Naive thymus-derived CD8-positive, alpha-beta T cell (primary cell): Measurements from ENCODE around the gene DNAH9. TPM values are rescaled to one million over a fixed set of nuclear protein-coding genes. Genes with fewer than 3 reads are reported as not detected.

Experiments used
- ATAC-seq, 2 donors: fragments of 150-1000 bp; cut with Tn5 transposase in 1 of 2; sonication (Bioruptor Pico), chemical (Tn5 transposase) in 1 of 2; 1 replicate in 1 of 2; 2 replicates in 1 of 2; pipeline ENCODE4 v1.10.0; 2021; ENCODE audit warnings: mild to moderate bottlenecking in 2 of 2, moderate library complexity in 2 of 2
- POLR2A ChIA-PET: fragments of 350-600 bp; sonication (Branson Sonifier 250); formaldehyde crosslinking; loops from one replicate; lab custom pipeline; 2021; ENCODE audit warnings: antibody characterized with exemption; lab: Charles Lee
- DNase-seq, 10 donors: peaks; one replicate each; pipeline versions ENCODE4 v3.0.0 to v3.0.0-alpha.2; 2020 to 2022
- H3K27ac Mint-ChIP-seq, 10 donors: one replicate each; pipeline ENCODE4 v1.8.0; 2020 to 2022; ENCODE audit warnings: mild to moderate bottlenecking in 10 of 10, mixed read lengths in 10 of 10, moderate library complexity in 4 of 10, inconsistent platforms in 1 of 10
- H3K27me3 Mint-ChIP-seq, 5 donors: one replicate each; pipeline ENCODE4 v1.8.0; 2021 to 2022; ENCODE audit warnings: mixed read lengths in 5 of 5
- H3K36me3 Mint-ChIP-seq, 3 donors: one replicate each; pipeline ENCODE4 v1.8.0; 2020 to 2022; ENCODE audit warnings: mixed read lengths in 3 of 3, mild to moderate bottlenecking in 2 of 3, inconsistent platforms in 1 of 3
- H3K4me1 Mint-ChIP-seq, 4 donors: one replicate each; pipeline ENCODE4 v1.8.0; 2021 to 2022; ENCODE audit warnings: mixed read lengths in 4 of 4
- H3K4me3 Mint-ChIP-seq, 10 donors: one replicate each; pipeline ENCODE4 v1.8.0; 2020 to 2022; ENCODE audit warnings: mild to moderate bottlenecking in 10 of 10, mixed read lengths in 10 of 10, moderate library complexity in 6 of 10, inconsistent platforms in 1 of 10
- H3K9me3 Mint-ChIP-seq, 9 donors: one replicate each; pipeline ENCODE4 v1.8.0; 2020 to 2022; ENCODE audit warnings: mixed read lengths in 9 of 9, mild to moderate bottlenecking in 3 of 9, inconsistent platforms in 1 of 9, moderate library complexity in 1 of 9
- polyA plus RNA-seq, 3 donors: library from polyadenylated mRNA; unstranded; fragments of 300-500 nt; fragmentation: Illumina TruSeq; gene quantifications; one replicate each; pipeline ENCODE4 v1.2.3, GENCODE V29; 2021
- total RNA-seq, 8 experiments: library from RNA in 2 of 8; stranded (reverse) in 2 of 8; gene quantifications; one replicate each; pipeline ENCODE4 v1.2.3 and lab custom pipeline; 2021 to 2026

The DNAH9 gene
- total and polyA plus RNA-seq, 5 experiments from 2014 or later, result not detected

DNA sequence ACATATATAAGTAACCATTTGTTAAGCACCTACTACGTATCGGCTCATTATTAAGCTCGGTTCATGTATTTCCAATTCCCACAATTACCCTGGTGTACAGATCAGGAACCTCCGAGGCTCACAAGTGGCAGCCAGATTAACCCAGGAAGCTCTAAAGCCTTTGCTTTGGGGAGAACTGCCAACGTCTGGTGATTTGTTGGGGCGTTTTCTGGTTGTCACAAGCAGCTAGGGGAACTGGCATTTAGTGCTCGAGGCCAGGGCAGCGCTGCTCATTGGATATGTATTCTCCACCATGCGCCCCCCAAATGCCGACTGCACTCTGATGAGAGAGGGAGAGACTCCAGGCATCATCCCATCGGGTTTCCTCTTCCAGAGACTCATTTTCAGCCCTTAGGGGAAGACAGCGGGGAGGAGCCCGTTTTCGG is 398.5 kb downstream of the DNAH9 start:
- peaks cover 0 to 8% (median 0%) of the 10 kb centered on the region in 9 donors for H3K9me3 Mint-ChIP-seq
- peaks cover 16 to 30% (median 26%) of the 10 kb centered on the region in 4 donors for H3K4me1 Mint-ChIP-seq
- POLR2A ChIA-PET, result interaction anchor here (0.9 to 7.0 kb wide), 14 partner anchors 10 to 1297 kb away, joined by 3 to 192 read pairs (median 6); partner anchors contain the start of genes ELAC2 and MAP2K4
- DNase-seq, result peak in 5 of 10 donors; percentile 25 to 70 (median 38)
- H3K27me3 Mint-ChIP-seq, result no peaks in the 10 kb centered on the region
- H3K4me3 Mint-ChIP-seq, result peak overlapping the region; percentile 86 to 96 (median 92)
- peaks cover 0 to 10% (median 10%) of the 10 kb centered on the region in 3 donors for H3K36me3 Mint-ChIP-seq
- ATAC-seq, result peak; percentile 45 to 51
- peak overlapping the region; percentile 87 to 98 (median 94) for H3K27ac Mint-ChIP-seq

DNA sequence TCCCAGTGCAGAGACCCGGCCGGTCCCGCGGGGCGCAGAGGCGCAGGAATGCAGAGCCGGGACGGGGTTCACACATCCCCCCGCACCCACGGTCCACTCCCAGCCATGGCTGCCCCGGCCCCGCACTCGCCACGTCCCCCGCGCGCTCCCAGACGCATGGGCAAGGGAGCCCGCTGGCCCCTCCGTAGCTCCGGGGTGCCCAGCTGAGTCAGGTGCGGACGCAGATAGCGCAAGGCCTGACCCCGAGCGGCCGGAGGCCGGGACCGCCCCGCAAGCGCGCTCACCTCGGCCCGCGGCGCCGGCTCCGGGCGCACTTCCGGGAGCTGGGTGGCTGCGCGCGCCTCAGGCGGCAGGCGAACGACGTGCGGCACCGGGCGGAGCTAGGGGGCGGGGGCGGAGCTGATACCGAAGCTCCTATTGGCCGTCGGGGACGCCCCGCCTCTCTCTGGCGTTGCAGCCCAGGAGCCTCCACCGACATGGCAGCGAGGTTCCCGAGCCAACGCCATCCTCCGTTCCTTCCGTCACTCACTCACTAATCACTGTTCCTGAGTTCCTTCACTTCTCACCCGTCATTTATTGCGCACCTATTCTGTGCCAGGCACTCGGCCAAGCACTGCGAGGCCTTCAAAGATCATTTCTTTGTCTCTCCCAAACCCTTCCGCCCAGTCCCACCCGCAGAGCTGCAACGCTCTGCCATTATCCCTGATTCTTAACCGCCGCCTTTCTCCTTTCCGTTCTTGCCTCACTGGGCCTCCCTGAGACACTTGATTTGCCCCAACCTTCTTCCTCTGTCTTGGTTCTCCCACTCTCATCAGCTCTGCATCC is 399.1 kb downstream of the DNAH9 start, which contains the start of gene ZNF18:
Gene ZNF18 (minus strand): TSS at position 329 of the 825 bp plus-strand sequence. CDS start 4,646 bp downstream, outside the sequence.
- Mint-ChIP-seq H3K27ac (peak within 1 kb of the TSS; percentile 87 to 99 (median 96)), H3K4me3 (peak within 1 kb of the TSS; percentile 89 to 100 (median 98)), H3K27me3 (no peaks in the 10 kb centered on the region), H3K9me3 (peaks cover 0 to 8% (median 0%) of the 10 kb centered on the region in 9 donors), H3K4me1 (peaks cover 14 to 30% (median 26%) of the 10 kb centered on the region in 4 donors), H3K36me3 (peaks cover 0 to 9% (median 8%) of the 10 kb centered on the region in 3 donors)
- POLR2A ChIA-PET, result interaction anchor here (0.5 to 7.0 kb wide), 15 partner anchors 9 to 1298 kb away, joined by 3 to 192 read pairs (median 5); partner anchors contain the start of genes ELAC2 and MAP2K4
- DNase-seq, result peak; percentile 89 to 97 (median 94)
- ATAC-seq, result peak; percentile 96 to 97

DNA sequence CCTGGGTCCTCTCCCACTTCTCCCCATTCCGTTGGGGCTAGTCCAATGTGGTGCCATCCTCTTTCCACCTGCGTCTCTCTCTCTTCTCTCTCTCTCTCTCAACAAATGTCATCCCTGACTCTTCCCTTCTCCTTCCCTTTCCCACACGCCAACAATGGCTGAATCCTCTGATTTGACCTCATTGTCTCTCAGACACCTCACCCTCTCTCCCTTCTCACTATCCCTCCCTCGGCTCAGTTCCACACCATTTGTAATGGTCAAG is 399.6 kb downstream of the DNAH9 start:
- peaks cover 0 to 4% (median 3%) of the 10 kb centered on the region in 3 donors for H3K36me3 Mint-ChIP-seq
- H3K4me1 Mint-ChIP-seq, result peaks cover 9 to 24% (median 23%) of the 10 kb centered on the region in 4 donors
- peak overlapping the region; percentile 87 to 99 (median 96) for H3K27ac Mint-ChIP-seq
- H3K4me3 Mint-ChIP-seq, result peak overlapping the region; percentile 89 to 100 (median 98)
- peaks cover 0 to 8% (median 0%) of the 10 kb centered on the region in 9 donors for H3K9me3 Mint-ChIP-seq
- no peaks in the 10 kb centered on the region for H3K27me3 Mint-ChIP-seq
- no peak for ATAC-seq
- peak in 1 of 10 donors; percentile 15 for DNase-seq
- POLR2A ChIA-PET, result interaction anchor here (0.5 to 7.0 kb wide), 11 partner anchors 10 to 1298 kb away, joined by 4 to 192 read pairs (median 6); partner anchors contain the start of genes ELAC2 and MAP2K4

DNA sequence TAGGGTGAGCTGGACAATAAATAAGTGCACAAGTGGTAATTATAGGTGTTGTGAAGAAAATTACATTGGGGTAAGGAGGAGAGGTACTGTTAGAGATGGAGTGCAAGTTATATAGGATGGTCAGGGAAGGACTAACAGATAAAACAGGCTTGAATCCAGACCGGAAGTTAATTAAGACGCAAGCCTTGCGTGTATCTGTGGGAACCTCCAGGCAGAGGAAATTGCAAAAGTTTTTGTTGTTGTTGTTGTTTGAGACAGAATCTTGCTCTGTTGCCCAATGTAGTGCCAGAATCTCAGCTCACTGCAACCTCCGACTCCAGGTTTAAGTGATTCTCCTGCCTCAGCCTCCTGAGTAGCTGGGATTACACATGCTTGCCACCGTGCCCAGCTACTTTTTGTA is 401.4 kb downstream of the DNAH9 start:
- H3K4me1 Mint-ChIP-seq, result peaks cover 9 to 22% (median 18%) of the 10 kb centered on the region in 4 donors
- DNase-seq (no peak), ATAC-seq (no peak)
- POLR2A ChIA-PET, result interaction anchor here (7.0 kb wide), 1 partner anchor 21 kb away, joined by 192 read pairs; the partner anchor contains the start of gene MAP2K4
- H3K27me3 Mint-ChIP-seq, result no peaks in the 10 kb centered on the region
- no peak overlapping the region for H3K4me3 Mint-ChIP-seq
- H3K36me3 Mint-ChIP-seq, result no peaks in the 10 kb centered on the region
- H3K27ac Mint-ChIP-seq, result peak overlapping the region in 1 of 10 donors; percentile 5
- peaks cover 0 to 8% (median 0%) of the 10 kb centered on the region in 9 donors for H3K9me3 Mint-ChIP-seq

DNA sequence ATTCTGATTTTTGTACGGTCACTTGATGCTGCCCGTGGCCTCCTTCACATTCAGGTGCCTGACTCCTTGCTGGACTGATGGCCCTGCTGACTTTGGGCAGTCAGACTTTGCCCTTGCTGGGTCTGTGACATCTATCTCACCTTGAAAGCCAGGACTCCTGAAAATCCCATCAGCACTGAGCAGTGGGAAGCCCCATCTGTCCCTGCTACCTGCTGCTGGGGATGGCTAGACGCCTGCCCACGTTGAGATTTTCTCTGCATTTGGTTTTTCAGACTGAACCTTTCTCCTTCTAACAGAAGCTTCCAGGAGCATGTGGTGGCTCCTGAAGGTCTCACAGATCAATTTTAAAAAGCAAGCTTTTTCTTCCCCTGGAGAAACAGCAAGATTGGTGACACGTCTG is 409.2 kb downstream of the DNAH9 start:
- peaks cover 0 to 3% (median 0%) of the 10 kb centered on the region in 3 donors for H3K36me3 Mint-ChIP-seq
- ATAC-seq (no peak), DNase-seq (no peak)
- no peak overlapping the region for H3K27ac Mint-ChIP-seq
- H3K4me1 Mint-ChIP-seq, result no peaks in the 10 kb centered on the region
- POLR2A ChIA-PET, result interaction anchor here (1.5 to 1.6 kb wide), 2 partner anchors 10 to 13 kb away, joined by 6 to 7 read pairs; partner anchors contain the start of genes MAP2K4 and ZNF18
- H3K9me3 Mint-ChIP-seq, result no peaks in the 10 kb centered on the region
- H3K4me3 Mint-ChIP-seq, result no peak overlapping the region
- peaks cover 0 to 6% (median 3%) of the 10 kb centered on the region in 5 donors for H3K27me3 Mint-ChIP-seq
